ENCODE measurements around the gene CNTN2. TPM values are rescaled to one million over a fixed set of nuclear protein-coding genes. Genes with fewer than 3 reads are reported as not detected.

CNTN2 gene
- total RNA-seq, 1 donor from 2014 or later = 0.29 TPM

DNA sequence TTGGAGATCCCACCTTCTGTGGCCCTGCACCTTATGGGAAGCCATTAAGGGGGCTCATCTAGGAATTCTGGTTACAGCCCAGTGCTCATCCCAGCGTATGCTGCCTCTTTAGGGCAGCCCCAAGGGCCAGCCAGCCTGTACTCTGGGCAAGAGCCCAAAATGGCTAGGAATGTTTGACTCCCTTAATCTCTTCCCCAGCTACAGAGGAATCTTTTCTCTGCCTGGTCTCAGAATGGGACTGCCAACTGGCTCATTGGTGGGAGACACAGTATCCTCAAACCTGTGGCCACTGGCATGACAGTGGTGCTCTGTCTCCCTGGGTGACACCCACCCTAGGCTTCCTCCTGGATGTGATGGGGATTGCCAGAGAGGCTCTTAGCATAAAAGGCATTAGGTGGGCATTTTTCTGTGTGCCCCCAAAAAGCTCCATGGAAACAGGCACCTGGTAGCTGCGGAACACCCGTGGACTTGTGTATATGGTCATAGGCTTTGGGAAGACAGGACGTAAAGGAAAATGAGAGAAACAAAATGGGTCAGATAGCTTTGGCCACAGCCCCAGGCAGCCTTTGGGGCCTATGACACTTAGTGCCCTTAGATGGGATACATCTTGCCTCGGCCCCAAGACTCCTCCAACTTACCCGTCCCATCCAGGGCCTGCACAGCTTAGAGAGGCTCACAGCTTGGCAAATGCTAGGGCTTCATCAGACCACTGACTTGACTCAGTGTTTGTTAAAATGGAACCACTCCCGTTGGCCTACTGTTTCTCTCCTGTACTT, 34.3 kb downstream of the CNTN2 start:
- no peak for TF ChIP-seq CTCF (IDR thresholded peaks at IDR 0.05; ENCODE audit: unreplicated experiment)
- no peak for DNase-seq (ENCODE audit: low spot score in 2 of 2, unreplicated experiment in 2 of 2)
- no peak overlapping the region for H3K27ac Mint-ChIP-seq

DNA sequence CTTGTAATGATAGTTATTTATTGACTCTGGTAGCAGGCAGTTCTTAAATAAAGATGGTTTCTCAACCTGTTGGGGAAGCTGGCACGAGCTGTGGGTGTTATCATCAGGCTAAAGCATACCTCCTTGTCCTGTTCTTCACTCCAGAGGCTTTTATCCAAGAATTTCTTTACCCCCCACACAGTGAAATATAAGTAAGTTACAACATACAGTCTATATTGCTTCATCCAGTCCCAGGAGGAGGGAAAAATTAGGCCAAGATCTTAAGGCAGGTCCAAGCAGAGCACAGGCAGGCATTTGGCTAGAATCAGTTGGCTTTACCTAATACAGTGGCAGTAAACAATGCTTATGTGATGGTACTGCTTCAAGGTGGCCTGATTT, 34.9 kb downstream of the CNTN2 start:
- H3K4me1 Mint-ChIP-seq = no peaks in the 10 kb centered on the region
- no peak overlapping the region for H3K27ac Mint-ChIP-seq
- no peaks in the 10 kb centered on the region for H3K27me3 Mint-ChIP-seq (ENCODE audit: low read depth)
- no peak for DNase-seq (ENCODE audit: low spot score in 2 of 2, unreplicated experiment in 2 of 2)
- H3K36me3 Mint-ChIP-seq = peaks cover 3% of the 10 kb centered on the region
- TF ChIP-seq CTCF (IDR thresholded peaks at IDR 0.05; ENCODE audit: unreplicated experiment) = no peak
- H3K9me3 Mint-ChIP-seq = no peaks in the 10 kb centered on the region
- H3K4me3 Mint-ChIP-seq = no peak overlapping the region

More for the DNA sequence above, 34.3 kb downstream of the CNTN2 start:
- Mint-ChIP-seq H3K36me3 (peaks cover 3% of the 10 kb centered on the region), H3K9me3 (no peaks in the 10 kb centered on the region), H3K4me1 (no peaks in the 10 kb centered on the region), H3K27me3 (ENCODE audit: low read depth) (no peaks in the 10 kb centered on the region), H3K4me3 (no peak overlapping the region)

- no peak for TF ChIP-seq CTCF (IDR thresholded peaks at IDR 0.05; ENCODE audit: unreplicated experiment)
- Mint-ChIP-seq H3K9me3 (no peaks in the 10 kb centered on the region), H3K27me3 (ENCODE audit: low read depth) (no peaks in the 10 kb centered on the region), H3K4me3 (no peak overlapping the region), H3K27ac (no peak overlapping the region), H3K4me1 (no peaks in the 10 kb centered on the region), H3K36me3 (peaks cover 25% of the 10 kb centered on the region)
- no peak for DNase-seq (ENCODE audit: low spot score in 2 of 2, unreplicated experiment in 2 of 2)
Measured at GRCh38 chr1:205082431-205082830, 39.4 kb downstream of the CNTN2 start.

DNA sequence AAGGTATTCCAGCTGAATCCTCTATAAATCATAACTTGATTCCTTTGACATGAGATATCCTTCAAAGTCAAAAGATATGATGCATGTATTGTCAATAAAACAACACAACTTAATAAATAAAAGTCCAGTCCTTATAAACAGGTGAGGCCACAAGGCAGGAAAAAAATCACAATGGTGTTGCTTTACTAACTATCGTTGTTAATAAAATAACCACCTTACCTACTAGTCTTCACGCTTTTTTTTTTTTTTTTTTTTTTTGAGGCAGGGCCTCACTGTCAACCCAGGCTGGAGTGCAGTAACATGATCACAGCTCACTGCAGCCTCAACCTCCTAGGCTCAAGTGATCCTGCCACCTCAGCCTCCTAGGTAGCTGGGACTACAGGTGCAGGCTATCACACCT, 41.3 kb downstream of the CNTN2 start, which contains the start of gene TMEM81:
TMEM81 (minus strand) TSS at position 101 of the 400 bp plus-strand sequence. CDS start 140 bp downstream, outside the sequence.
- H3K27me3 Mint-ChIP-seq (ENCODE audit: low read depth) = no peaks in the 10 kb centered on the region
- H3K4me3 Mint-ChIP-seq = no peak within 1 kb of the TSS
- peaks cover 36% of the 10 kb centered on the region for H3K36me3 Mint-ChIP-seq
- H3K27ac Mint-ChIP-seq = no peak within 1 kb of the TSS
- H3K9me3 Mint-ChIP-seq = no peaks in the 10 kb centered on the region
- no peak for DNase-seq (ENCODE audit: low spot score in 2 of 2, unreplicated experiment in 2 of 2)
- no peak for TF ChIP-seq CTCF (IDR thresholded peaks at IDR 0.05; ENCODE audit: unreplicated experiment)
- H3K4me1 Mint-ChIP-seq = no peaks in the 10 kb centered on the region

GRCh38 chr1:205088341-205088740, 45.3 kb downstream of the CNTN2 start:
- DNase-seq (ENCODE audit: low spot score in 2 of 2, unreplicated experiment in 2 of 2) = no peak
- Mint-ChIP-seq H3K36me3 (peaks cover 37% of the 10 kb centered on the region), H3K4me3 (no peak overlapping the region)

More at GRCh38 chr1:205088341-205088740, 45.3 kb downstream of the CNTN2 start:
- no peaks in the 10 kb centered on the region for H3K27me3 Mint-ChIP-seq (ENCODE audit: low read depth)
- no peak for TF ChIP-seq CTCF (IDR thresholded peaks at IDR 0.05; ENCODE audit: unreplicated experiment)
- no peaks in the 10 kb centered on the region for H3K4me1 Mint-ChIP-seq
- H3K27ac Mint-ChIP-seq = no peak overlapping the region
- H3K9me3 Mint-ChIP-seq = no peaks in the 10 kb centered on the region

All from mesothelial cell of epicardium (in vitro differentiated cells).